Measurements from ENCODE around the gene LTBP2.
A peak's percentile ranks its signal among the peaks of the same experiment; 100 is the strongest.

The LTBP2 gene

DNA sequence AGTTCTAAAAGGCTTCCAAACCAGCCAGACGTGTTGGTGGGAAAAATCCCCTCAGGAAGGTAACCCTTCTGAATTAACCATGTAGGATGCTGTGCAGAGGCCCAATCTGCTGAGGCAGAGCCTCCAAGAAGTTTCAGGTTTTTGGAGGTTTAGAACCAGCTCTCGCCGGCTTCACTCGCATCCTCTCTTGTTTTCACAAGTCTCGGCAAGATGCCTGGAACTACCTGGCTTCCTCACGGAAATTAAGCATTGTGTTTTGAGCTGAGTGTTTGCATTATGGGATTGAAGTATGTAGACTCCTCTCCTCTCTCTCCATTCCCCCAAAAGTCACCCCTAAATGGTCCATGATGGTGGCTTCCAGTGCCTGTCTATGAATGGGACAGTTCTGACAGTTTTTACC, 20.6 kb downstream of the LTBP2 start:
- no peak for DNase-seq (ENCODE audit: low spot score)

DNA sequence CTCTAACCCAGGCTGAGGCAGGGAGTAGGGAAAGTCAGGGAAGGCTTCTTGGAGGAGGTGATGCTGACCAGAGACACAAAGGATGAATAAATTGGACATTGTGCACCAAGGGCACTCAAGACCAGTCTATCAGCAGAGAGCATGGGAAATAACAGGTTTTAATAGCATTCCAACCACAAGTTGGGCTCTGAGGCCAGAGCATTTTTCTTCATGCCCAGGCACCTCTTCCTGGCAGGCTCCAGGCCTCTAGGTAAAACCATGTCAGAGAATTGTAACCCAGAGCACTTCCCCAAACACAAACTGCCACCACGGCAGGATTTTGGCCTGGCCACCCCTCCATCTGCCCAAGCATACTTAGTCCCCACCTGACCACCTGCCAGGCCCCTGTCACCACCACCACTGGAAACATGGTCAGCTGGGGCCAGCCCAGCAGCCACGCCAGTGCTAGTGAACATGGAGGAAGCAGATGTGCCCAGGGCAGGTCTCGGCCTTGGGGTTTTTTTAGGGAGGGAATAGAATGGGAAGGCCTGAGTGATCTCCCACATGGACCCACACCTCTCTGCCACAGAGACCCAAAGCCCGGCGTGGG, 22.7 kb downstream of the LTBP2 start:
- DNase-seq (ENCODE audit: low spot score): no peak

- no peak for DNase-seq (ENCODE audit: low spot score)
Measured at GRCh38 chr14:74587363-74587707, 24.7 kb downstream of the LTBP2 start.

DNA sequence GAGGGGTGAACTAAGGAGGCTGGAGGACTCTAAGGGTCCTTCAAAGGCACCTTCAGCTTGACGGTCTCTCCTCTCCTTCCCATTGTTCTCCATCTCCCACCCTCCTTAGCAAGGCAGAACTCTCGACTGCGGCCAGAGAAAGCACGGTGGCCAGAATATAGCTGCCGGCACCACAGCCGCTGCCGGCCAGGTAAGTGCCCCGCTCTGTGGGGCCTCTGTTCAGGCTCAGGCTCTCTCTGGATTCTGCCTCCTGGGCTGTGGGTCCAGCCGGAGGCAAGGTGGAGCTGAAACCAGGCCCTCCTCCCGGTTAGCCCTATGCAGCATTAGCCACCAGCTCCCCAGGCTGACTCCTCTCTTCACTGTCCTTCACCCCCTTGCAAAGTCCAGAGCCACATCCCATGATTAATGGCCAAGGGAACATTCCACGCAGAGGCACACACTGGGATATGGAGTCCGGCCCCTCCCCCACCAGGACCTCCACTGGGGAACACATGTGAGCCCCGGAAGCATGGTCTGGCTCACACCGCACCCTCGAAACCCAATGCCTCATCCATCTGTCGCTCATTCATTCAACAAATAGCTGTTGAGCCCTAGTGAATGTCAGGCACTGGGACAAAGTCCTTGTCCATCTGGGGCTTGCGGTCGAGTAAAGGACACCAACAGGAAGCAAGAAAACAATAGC, 25.2 kb downstream of the LTBP2 start:
- no peak for DNase-seq (ENCODE audit: low spot score)

DNA sequence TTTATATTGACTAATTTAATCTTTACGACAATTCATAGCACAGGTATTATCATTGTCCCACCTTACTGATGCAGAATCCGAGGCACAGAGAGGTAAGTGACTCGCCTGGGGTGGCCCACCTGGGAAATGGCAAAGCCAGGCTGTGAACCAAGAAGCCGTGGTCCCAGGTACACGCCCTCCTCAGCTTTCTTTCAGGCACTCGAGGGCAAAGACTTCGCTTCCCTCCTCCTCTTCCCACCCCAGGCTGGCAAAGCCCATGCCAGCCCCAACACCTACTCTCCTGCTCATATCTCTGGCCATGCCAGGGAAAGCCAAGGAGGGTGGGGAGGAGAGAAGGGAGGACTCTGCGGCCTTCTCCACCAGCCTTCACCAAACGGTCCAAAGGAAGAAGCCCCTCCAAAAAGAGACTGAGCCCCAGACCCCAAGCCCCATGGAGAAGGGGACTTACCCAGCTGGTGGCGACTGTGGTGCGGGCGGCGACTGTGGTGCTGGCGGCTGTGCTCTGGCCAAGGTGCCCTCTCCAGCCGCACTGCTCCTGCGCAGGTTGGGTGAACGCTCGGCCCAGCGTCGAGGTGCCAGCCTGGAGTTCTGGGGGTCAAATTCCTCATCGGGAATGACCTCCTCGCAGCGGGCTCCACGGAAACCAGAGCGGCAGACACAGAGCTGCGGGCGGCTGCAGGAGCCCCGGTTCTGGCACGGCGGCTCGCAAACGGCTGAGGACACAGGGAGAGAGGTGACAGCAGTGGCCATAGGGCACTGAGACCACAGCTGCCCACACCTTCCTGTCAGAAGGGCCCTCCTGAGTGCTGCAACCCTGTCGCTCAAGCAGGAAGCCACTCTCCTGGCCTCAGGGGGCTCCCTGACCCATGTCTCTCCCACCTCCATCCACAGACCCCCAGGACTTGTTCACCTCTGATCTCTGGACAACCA, 26.4 kb downstream of the LTBP2 start:
- no peak for DNase-seq (ENCODE audit: low spot score)

GRCh38 chr14:74584951-74585350, 27.1 kb downstream of the LTBP2 start:
- DNase-seq (ENCODE audit: low spot score): no peak

- no peak for DNase-seq (ENCODE audit: low spot score)
Measured at GRCh38 chr14:74583689-74584434, 28.2 kb downstream of the LTBP2 start.

GRCh38 chr14:74582910-74583581, 29.0 kb downstream of the LTBP2 start:
- DNase-seq (ENCODE audit: low spot score): no peak

DNA sequence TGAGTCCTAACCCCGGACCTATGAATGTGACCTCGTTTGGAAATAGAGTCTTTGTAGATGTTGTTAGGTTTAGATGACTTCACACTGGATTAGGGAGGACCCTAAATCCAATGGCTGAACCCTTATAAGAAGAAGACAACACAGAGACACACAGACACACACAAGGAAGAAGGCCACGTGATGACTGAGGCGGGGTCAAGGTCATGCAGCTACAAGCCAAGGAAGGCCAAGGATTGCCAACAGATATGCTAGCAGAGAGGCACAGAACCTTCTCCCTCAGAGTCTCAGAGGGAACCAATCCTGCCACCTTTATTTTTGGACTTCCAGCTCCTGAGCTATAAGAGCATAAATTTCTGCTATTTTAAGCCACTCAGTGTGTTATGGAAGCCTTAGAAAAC, 31.8 kb downstream of the LTBP2 start:
- DNase-seq (ENCODE audit: low spot score): no peak

DNA sequence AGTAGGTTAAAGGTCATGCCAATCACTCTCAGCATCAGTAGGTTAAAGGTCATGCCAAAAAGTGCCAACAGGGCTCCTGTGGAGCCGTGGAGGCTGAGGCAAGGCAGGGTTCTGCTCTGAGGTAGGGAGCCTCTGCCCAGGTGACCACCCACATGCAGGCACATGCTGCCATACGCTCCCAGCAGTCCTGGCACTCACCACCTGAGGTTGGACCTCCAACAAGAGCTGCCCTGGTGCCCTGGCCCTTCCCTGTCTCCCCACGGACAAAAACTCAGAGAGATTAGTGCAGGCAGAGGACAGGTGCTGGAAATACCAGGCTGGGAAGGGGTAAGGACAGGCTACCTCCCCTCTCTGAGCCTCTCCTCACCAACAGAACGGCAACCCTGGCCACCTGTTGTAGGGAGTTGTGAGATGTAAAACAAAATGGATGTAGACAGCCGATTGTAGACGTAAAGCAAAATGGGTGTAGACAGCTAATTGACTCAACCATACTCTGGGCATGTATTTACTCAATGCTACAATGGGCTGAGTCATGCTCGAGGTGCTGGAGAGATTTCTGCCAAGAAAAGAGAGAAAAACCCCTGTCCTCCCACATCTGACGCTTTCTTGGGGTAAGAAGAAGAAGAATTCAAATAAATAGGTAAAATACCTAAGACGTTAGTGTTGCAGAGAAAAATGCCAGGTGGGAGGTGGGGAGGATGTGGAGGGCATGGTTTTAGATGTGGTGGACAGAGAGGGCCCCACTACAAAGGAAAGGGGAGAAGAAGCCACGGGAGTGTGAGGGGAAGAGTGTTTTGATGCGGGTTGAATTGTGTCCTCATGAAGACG, 32.4 kb downstream of the LTBP2 start:
- no peak for DNase-seq (ENCODE audit: low spot score)

DNA sequence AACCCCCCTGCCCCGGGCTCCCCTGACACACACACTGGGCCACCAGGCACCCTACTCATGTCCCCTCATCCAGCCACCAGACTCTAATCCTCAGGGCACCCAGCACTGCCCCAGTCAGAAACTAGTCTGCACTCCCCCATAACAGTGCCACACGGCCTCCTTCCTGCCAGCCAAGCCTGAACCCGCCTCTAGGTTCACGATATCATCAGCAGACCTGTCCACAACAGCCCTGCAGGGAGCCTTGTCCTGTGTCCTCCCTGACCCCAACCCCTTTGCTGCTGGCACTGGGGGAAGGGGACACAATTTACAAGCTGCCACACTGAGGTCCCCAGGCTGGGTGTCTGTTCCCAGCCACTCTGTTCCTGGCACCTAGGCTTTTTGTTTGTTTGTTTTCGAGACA, 33.6 kb downstream of the LTBP2 start:
- DNase-seq (ENCODE audit: low spot score): no peak

DNA sequence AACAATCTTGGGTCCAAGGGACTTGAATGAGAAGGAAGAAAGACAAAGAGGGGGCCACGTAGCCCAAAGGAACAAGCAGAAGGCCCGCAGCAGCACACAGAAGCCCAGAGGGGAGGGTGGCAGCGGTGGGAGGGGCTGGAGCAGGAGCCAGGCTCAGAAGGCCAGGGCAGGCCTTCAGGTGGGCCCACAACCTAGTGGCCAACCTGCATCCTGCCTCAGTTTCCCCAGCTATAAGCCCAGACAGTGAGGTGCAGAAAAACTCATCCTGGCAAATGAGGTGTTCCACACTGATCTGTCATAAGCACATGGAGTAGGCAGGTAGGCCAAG, 34.1 kb downstream of the LTBP2 start:
- DNase-seq (ENCODE audit: low spot score): no peak

DNA sequence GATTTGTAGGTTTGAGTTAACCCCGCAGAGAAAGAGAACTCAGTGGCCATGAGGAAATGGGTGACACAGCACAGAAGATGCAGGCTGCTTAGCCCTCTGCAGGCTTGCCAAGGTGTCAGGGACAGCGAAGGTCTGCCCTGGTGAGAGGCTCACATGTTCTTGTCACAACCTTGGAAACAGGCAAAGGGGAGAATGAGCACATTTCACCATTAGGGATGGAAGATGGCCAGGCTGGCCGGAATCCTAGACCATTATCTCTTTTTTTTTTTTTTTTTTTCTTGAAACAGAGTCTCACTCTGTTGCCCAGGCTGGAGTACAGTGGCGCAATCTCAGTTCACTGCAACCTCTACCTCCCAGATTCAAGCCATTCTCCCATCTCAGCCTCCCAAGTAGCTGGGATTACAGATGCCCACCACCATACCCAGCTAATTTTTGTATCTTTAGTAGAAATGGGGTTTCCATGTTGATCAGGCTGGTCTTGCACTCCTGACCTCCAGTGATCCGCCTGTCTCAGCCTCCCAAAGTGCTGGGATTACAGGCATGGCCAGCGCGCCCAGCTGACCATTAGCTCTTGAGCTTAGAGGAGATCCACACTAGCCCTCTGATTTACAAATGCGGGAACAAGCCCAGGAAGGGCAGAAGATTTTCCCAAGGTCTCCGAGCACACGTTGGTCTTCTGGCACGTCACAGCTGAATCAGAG, 34.6 kb downstream of the LTBP2 start:
- no peak for DNase-seq (ENCODE audit: low spot score)

DNA sequence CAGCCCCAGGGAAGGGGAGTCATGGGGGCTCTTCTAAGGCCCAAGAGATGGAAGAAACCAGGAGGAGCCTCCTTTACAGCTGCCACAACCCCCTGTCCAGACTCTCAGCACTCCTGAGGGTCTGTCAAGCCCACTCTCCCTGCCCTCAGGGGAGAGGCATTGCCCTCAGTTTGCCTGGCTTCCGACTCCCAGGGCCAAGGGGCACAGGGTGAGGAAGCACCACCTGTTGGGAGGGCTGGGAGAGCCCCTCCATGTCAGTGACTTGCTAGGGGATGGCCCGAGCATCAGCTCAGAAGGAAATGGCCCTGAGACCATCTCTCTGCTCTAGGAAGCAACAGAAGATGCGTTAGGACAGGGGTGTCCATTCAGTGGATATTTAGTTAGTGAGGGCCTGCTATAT, 36.1 kb downstream of the LTBP2 start:
- DNase-seq (ENCODE audit: low spot score): no peak

DNA sequence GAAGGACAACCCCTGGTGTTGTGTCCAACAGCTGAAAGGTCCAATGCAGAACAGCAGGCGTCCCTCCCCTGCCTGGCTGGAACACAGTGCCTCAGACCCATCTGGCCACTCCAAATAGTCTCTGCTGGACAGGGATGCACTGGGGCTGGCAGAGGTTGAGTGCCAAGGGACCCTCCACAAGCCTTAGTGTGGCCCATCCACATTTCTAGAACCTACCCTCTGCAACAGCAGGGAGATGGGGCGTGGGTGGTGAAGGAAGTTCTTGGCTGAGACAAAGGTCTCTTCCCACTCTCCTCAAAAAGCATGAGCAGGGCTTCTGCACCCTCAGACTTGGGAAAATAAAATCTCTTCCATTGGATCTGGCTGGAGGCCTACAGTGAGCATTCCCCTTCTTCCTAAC, 36.5 kb downstream of the LTBP2 start:
- DNase-seq (ENCODE audit: low spot score): no peak

- DNase-seq (ENCODE audit: low spot score): no peak
Measured at GRCh38 chr14:74574706-74575105, 37.3 kb downstream of the LTBP2 start.

GRCh38 chr14:74574090-74574433, 38.0 kb downstream of the LTBP2 start:
- DNase-seq (ENCODE audit: low spot score): no peak

- no peak for DNase-seq (ENCODE audit: low spot score)
Measured at GRCh38 chr14:74573421-74574089, 38.5 kb downstream of the LTBP2 start.

DNA sequence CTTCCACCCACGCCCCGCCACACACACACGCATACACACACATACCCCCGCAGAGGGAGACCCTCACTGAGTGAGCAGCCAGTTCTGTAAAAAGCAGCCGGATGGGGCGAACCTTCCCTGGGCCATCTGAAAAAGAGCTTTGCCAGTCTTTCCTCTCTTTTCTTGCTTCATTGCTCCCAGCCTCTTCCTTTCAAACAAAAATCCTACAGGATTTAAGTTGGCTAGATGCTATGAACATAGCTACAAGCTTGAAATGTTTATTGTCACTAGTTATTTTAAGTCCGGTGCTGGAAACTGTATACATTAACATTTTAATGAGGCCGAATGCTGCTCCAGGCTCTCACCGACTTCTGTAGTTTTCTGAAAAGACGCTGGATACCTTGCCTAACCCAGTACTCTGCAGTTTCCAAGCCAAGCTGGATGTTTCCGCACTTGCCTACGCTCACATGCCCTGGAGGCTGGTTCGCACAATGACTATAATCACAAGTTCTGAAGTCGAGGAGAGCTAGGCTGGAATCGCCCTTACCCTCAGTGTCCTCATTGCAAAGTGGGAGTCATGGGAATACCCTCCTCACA, 39.2 kb downstream of the LTBP2 start:
- DNase-seq (ENCODE audit: low spot score): peak; percentile 35
